Glomerular visceral epithelial cell (primary cell): ENCODE data around the gene WARS2.
A peak's percentile ranks its signal among the peaks of the same experiment; 100 is the strongest.

Source experiments
- DNase-seq: peaks from one replicate; pipeline ENCODE4 v3.0.0-alpha.2; 2016; ENCODE audit errors: extremely low spot score

WARS2 gene

DNA sequence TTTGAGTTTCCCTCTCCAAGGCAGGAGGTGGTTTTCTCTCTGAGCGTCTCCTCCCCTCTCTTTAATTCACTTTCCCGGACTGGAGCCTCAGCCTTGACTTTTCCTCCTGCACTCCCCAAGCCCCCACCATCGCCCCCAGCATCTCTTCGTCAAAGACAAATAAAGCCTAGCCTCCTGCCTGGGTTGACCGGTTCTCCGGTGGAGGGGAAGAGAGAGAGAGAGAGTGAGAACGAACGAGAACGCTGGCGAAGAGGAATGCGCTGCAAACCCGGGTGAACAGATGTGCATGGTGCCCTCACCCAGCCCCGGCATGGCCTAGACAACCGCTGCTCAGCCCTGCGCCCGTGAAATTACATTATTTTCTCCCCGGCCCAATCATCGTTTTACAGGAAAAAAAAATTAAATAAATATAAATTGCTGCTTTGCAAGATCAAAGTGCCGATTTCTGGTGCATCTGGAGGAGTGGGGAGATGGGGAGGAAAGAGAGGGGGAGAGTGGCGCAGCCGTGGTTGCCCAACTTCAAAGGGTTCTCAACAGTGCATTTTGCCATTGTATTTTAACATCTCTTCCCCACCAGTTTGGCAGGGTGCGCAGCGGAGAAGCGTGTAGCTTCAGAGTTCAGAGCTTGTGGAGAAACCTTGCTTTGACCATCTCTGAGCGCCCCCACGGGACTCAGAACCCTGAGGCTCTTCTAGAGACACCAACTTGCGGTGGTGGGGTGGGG is 140.9 kb downstream of the WARS2 start:
- no peak for DNase-seq

DNA sequence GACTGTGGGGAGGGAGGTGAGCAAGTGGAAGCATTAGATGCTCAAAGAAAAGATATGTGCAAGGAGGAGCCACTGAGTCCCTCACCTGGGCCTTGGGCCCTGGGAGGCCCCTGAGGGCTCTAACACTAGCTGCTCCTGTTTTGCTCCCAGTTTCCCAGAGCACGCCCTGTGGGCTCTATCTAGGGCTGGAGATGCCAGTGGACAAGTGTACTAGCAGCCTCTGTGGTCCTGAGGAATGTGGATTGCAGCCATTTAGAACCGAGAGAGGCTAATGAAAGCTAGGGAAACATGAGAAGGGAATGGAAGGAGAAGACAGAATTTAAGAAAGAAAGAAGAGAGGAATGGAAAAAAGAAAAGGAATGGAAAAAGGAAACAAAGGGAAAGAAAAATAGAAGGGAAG is 142.3 kb downstream of the WARS2 start:
- no peak for DNase-seq

DNA sequence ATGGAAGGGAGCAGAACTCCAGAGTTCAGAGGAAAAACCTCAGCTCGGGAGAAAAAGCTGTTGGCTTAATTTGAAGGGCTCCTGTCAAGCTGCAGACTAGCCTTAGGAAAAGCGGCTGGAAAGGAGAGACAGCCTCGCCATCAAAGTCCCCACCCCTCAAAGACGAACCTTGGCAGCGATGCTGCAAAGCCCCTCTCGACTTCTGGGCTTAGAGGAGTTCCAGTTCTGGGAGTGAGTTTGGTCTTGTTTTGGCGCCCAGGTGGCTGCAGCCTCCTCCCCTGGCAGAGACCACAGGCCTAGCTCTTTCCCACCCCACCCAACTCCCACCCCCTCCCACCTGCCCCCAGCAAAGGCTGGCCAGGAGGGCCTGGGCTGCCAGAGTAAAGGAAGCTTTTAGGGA is 143.2 kb downstream of the WARS2 start:
- no peak for DNase-seq

DNA sequence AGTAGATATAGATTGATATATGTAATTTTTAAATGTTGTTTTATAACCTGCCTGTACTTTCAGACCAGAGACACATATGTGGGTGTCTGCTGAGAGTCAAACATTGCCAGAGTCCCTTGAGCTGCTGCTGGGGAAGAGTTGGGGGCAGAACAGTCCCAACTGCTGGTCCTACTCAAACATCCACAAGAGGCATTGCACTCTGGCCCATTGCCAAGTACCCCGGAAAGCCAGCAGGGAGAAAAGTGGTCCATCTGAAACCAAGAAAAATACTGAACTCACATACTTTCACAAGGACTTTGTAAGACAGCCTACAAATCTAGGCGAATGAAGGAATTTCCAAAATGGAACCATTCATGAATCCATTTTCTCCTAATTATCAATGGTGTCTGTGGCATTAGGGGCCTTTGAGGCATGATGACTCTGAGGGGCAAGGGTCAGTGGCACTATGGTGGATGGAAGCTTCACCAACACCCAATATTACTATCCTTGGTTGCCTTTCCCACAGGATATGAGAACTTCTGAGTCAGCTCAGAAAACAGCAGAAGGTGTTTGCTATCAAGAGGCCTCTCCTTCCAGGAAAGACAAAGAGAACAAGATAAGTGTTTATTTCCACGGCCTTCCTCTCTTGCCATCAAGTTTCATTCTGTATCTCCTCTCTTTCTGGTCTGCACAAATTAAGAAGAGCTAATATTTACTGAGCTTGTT is 145.0 kb downstream of the WARS2 start:
- DNase-seq = peak; percentile 13

DNA sequence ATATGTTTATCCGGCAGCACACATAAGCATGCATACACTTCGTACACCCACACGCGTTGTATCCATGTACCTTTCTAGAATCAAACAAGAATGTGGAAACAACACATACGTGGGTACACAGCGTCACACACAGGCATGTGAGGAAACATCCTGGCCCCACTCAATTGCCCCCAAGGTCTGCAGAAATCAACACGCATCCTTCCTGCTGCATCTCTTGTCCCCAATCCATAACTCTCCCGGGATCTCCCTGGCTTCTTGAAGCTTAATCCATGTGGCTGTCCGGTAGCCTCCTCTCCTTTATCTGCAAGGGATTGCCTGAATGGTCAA is 146.8 kb downstream of the WARS2 start:
- no peak for DNase-seq

DNA sequence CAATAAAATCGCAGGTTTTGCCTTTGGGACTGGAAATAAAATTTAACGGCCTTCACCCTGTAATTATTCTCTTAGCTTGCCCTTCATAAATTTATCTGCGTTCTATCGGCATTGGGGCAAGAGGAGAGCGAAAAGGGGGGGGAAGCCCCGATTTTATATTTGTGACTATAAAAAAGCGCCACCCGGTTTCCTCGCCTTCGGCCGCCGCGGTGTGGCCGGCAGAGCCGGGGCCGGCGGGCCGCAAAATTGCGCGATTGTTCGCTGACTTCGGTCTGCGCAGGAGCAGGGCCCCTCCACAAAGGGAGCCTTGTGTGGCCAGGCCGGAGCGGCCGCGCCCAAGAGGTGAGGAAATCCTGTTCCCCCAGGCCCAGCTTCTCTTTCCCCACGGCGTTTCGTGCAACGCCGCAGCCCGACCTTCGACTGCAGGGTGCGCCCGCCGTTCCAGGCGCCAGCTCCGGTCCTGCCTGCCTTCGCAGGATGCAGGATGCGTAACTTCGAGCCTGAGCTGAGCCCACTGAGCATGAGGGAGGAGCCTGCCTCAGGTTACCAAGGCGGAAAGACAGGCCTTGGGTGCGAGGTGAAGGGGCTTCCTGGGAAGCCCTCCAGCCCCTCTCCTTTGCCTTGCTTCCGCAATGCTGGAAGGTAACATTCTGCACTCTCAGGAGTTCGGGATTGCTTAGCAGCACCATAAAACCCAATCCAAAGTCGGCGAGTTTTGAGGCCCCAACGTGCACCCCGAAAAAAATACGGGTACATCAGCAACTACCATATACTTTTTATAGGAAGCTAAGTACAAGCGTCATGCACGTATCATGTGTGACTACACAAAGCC is 147.4 kb downstream of the WARS2 start:
- no peak for DNase-seq

DNA sequence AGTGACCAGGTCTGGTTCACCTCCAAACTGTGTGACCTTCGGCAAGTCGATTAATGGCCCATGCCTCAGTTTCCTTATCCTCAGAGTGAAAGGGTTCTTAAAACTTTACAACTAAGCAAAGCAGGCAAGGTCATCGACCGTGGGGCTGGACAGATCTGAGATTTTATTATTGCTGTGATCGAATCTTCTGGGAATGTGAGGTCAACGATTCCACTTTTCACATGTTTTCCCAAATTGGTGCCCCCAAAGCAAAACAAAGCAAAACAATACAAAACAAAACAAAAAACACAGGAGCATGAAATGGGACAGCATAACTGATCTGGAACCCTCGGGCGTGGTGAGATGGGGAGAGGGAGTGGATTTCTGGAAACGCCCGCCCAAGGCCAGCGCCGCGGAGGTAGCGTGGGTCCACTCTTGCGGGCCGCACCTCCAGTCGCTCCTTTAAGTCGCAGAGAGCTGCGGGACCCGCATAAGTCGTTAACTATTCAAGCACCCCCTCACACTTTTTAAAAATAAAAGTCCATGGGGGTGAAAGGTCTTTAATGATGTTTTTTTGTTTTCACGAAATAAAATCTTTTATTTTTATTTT is 148.1 kb downstream of the WARS2 start:
- no peak for DNase-seq

DNA sequence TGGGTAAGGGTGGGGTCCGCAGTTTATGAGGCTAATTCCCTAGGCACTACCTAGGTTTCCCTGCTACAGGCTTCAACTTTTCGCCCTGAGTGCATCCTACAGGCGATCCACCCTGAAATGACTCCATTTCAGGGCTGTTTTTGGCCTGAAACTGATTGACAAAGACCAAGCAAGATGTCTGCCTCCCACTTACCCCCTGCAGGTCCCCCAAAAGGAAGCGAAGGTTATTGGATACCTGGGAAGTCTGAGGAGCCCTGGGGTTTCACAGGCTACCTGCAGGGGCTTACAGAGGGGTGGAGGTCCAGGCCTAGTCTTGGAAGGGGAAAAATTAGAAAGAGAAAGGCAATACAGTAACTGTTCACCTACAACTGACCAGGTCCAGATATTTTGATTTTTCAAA is 149.0 kb downstream of the WARS2 start:
- no peak for DNase-seq

DNA sequence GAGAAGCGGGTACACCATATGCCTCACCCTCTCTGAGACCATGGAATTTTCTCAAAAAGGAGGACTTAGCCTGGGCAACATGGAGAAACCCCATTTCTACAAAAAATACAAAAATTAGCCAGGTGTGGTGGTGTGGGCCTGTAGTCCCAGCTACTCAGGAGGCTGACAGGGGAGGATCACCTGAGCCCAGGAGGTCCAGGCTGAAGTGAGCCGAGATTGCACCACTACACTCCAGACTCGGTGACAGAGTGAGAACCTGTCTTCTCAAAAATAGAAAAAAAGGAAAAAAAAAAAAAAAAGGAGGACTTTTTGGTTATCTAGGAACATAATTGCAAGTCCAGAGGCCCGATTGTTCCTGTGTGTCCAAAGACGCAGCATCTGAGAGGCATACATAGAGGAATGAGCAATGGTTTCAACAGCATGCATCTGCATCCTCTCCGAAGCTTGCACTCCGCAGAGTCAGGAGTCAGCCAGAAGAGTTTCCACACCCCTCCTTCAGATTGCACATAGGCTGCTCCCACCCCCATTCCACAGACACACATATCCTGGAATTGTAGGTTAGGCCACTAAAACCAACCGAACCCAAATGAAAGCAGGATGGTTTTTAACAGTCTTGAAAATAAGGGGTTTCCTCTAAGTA is 149.8 kb downstream of the WARS2 start:
- no peak for DNase-seq

DNA sequence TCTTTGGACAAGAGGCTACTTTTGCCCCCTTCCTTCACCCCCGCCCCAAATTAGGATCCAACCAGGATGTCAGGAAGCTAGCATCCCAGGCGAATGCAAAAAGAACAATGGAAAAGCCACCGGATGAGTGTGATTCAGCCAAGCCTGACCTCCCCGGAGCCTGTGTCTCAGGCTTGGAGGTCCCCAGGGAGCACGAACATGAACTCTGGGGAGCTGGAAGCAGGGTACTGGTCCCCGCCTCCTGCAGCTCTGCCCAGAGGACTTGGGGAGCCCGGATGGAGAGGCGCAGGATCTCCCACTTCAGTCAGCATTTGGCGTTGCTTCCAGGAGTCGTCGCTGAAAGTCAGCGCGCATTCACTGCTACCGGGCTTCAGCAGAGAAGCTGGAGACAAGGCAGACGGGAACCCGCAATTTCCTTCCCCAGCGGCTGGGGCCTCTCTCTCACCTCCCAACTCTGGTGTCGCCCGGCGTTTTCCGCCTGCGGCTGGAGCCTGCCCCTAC is 150.5 kb downstream of the WARS2 start:
- peak; percentile 66 for DNase-seq

DNA sequence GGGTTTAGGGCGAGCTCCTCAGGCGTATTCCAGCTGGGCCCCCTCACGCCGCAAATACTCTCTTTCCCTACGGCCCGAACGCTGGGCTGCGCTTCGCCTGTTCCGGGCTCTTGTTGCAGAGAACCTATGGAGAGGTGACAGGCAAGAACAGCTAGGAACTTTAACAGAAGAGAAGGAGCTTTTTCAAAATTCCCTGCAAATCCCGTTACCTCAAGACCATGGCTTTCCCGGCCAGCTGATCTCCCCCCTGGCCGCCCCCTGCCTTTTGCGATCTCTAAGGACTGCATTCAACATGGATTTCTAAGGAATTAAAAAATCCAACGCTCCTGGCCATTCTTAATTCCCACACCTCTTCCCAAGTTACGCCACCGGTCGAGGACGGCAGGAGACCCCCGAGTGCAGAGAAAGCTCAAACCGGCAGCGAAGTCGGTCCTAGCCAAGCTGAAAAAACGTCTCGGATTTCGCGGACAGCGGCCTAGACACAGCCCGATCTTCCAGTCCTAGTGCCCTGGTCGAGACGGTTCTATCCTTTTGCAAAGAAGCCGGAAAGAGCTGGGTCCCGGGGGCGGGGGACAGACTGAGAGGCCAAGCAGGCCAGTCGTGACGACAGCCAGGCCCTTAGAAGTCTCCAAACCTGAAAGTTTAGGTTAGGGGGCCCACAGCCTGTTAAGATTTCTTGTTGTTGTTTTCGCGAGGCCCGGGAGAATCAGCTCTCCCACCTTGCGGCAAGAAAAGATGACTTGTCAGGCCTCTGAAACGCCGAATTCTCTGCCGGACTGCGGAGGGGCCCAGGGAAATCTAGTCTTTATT is 151.2 kb downstream of the WARS2 start:
- DNase-seq = peak; percentile 42

DNA sequence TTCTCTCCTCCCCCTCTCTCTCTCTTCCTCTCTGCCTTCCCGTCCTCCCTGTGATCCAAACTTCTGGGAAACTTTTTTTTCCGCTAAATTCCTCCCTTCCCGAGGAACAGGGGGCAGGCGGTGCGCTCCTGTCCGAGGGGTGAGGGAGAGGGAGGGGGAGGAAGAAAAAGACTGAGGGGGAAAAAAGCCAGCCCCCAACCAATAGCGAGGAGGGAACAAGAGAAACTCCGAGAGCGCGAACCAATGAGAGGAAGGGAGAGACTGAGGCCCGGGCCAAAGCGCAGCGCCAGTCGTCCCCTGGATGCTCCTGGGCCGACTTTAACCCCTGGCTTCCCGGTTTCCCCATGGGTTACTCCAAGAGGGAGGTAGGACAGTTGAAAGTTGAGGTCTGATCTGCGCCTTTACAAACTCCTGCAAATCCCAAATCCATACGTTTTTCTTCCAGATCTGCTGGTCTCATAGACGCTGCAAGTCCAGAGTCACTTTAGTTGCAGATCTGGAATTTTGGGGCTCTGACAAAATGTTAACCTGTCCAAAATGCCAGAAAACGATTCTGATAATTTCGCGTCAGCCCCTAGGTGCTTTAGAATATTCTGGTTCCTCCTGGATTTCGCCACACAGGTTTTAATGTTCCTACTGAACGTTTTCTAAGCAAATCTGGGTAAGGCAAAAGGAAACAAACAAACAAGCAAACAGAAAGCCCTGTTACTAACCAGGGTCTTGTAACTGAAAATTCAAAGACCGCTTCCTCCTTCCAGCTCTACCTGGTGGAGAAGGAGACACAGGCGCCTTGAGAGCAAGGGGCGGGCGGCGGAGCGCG is 152.1 kb downstream of the WARS2 start, which contains the start of gene TBX15:
Gene TBX15 (minus strand): TSS at position 158 of the 820 bp plus-strand sequence. CDS start 548 bp downstream, outside the sequence.
- DNase-seq = peak; percentile 79

DNA sequence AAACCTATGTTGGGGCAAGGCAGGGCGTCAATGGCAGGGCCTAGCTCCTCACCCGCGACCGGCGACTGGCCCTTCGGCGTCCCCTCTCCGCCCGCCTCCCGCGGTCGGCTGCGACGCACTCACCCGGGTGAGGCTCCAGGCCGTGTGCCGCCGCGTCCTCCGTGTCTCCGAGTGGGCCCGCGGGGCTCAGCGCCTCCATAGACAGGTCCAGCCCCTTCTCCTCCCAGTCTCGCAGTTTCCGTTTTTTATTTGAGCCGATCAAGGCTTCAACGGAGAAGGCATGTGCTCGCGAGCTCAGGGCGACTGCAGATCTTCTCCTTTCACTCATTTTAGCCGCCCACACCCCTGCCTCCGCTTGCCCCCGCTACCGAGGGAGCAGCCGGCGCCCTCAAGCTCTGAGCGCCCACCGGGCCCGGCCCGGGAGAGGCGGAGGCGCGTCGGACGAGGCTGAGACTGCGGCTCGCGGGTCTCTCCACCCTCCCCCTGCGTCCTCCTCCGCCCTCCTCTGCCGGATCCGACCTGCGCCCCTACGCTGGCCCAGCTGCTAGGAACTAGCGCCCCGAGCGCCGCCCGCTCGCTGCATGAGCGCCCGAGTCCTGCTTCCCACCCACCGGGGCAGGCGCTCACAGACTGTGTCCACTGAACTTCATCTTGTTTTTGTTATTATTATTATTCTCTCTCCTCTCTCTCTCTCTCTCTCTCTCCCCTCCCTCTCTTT is 152.8 kb downstream of the WARS2 start:
- peak; percentile 67 for DNase-seq

DNA sequence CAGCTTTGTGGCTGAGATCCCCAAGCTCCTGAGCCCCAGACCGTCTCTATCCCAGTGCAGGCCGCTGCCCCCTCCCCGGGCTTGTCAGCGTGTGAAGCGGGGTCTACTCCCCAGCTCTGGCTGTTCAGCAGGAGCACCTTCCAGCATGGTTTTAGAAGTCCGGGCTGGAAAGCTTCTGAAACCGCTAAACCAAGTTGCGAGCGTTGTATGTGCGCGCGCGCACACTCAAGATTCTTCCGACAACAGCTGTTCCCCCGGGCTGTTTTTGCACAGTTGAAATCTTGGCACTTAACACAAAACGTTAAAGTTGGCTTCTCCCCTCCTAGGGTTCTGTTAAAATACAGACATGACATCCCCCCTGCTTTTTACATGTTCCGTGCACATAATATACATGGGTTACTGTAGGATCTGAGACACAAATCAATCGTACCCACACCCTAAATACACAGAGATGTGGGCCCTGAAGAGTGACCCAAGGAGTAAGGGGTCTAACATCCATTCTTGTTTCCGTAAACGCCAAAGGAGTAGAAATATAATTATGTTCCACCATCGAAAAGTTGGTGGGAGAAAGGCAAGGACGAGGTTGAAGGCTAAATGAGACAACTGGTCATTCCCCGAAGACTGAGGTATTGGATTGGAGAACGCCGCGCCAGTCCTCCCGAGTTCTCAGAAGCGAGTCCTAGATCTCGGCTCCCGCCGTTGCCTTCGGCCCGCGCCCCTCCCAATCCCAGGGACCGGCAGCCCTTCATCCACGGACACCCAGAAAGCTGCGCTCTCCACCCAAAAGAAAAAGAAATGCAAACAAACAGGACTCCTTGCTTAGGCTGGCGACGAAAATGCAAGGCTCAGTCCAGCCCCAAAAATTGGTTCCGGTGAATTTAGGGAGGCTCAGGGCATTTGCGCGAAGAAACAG is 153.6 kb downstream of the WARS2 start:
- peak; percentile 52 for DNase-seq

DNA sequence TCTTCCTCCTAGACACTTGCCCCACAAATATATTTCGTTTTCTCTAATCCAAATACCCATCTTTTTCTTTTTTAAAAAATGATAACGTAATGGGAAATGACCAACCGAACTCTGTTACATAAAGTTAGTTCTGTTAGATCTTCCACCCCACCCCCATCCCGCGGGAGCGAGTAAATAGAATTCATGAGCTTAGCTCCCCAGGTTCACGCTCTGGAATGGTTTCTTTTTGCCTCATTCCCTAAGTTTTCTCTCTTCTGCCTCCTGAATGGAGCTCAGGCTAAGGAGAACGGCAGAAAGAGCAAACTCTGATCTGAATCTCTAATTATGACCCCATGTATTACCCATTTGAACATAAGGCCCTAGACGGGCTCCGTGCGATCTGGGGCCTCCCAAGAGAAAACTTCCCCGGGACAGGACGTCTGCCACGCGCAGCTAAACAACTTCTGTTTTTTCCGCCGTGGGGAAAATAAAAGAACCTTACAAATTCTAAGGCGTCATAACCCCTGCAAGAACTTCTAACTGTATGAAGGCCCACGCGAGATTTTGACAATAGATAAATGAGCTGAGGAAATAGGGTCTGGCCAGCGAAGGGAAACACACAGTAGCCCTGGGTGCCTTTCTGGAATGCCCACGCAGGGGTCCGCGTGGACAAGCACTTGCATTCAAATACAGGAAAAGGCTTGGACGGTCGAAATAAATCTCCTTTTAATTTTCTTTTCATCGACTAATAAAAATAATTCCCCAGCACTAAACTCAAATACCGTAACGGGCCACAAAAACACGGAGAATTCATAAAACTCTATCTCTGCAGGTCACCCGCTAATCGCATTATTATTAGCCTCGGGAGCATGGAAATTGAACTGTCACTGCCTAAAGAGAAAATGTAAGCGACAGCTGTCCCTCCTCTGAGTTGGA is 154.6 kb downstream of the WARS2 start:
- DNase-seq = peak; percentile 42

DNA sequence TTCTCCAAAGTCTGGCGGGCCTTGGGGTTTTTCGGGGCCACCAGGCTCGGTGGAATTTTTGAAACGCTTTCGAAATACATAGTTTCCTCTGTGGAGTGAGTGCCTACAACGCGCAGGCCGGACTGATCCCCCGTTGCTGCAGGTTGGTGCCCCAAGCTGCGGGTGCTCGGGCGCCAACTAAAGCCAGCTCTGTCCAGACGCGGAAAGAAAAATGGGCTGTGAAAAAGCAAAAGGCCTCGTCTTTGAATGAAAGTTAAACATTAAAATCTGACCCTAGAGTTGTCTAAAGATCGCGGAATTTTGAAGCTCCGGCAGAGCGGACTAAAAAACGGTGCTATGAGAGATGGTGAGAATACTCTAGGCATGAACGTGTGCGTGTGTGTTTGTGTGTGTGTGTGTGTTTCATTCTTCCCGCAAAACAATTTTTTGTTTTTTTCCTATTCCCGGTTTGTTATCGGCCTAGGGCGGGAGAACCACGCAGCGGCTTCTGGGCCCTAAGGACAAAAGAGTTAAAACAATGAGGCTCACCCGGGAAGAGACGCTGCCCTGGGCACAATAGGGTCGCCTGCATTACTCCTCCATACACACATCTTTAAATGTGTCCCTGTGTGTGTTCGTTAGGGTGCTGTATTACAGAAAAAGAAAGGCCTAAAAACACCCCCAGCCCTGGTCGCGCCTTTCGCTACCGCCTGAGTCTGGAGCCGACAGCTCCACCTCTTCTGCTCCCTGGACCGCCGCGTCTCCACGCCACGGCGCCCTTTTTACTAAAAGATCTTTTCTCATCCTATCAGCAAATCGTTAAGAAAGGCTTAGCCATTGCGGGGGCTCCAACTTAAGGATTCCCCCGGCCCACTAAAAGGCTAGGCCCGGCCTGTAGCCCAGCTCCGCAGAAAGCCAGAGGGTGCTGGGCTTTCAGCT is 155.5 kb downstream of the WARS2 start:
- DNase-seq = peak; percentile 50
